Fibroblast of lung (primary cell): Measurements from ENCODE around the gene TMEM135. TPM values are rescaled to one million over a fixed set of nuclear protein-coding genes. Genes with fewer than 3 reads are reported as not detected.
"Not testable (repeated sequence)": the region's sequence is repeated elsewhere in the genome, so short reads cannot be mapped to it uniquely, and the experiment has no call there.

Source experiments
- DNase-seq, 2 donors: peaks; one replicate each; pipeline versions ENCODE4 v3.0.0 to v3.0.0-alpha.2; 2010; ENCODE audit warnings: low read depth in 2 of 2
- H2AFZ ChIP-seq: 2 replicates; pipeline ENCODE4 v1.5.1; 2012; ENCODE audit warnings: low read length, control low read depth, inconsistent platforms
- H3K27ac ChIP-seq: 2 replicates; pipeline ENCODE4 v1.5.1; 2011; ENCODE audit warnings: low read length, control low read depth; ENCODE audit not compliant: insufficient read depth
- H3K27me3 ChIP-seq: 2 replicates; pipeline ENCODE4 v1.5.1; 2011; ENCODE audit warnings: mild to moderate bottlenecking, low read length; ENCODE audit not compliant: control insufficient read depth, insufficient read depth
- H3K36me3 ChIP-seq: 2 replicates; pipeline ENCODE4 v1.5.1; 2011; ENCODE audit warnings: low read length; ENCODE audit not compliant: control insufficient read depth, insufficient read depth
- H3K4me1 ChIP-seq: 2 replicates; pipeline ENCODE4 v1.5.1; 2011; ENCODE audit warnings: low read length; ENCODE audit not compliant: control insufficient read depth, insufficient read depth; ENCODE audit errors: extremely low read depth
- H3K4me2 ChIP-seq: 2 replicates; pipeline ENCODE4 v1.5.1; 2011; ENCODE audit warnings: low read length, control low read depth; ENCODE audit not compliant: insufficient read depth; ENCODE audit errors: extremely low read depth
- H3K4me3 ChIP-seq, 4 experiments: fragments of 200-600 bp in 1 of 4; sonication (generic) in 1 of 4; replicated peaks in 1 of 4; 2 replicates each; pipeline ENCODE4 v1.5.1; 2011 to 2016; ENCODE audit warnings: low read length in 4 of 4, low read depth in 3 of 4, mild to moderate bottlenecking in 3 of 4, control low read depth in 2 of 4, inconsistent platforms in 1 of 4, mixed read lengths in 1 of 4; ENCODE audit not compliant: insufficient read depth in 1 of 4; ENCODE audit errors: control extremely low read depth in 1 of 4
- H3K79me2 ChIP-seq: 2 replicates; pipeline ENCODE4 v1.5.1; 2012; ENCODE audit warnings: mild to moderate bottlenecking, low read length, inconsistent platforms; ENCODE audit not compliant: control insufficient read depth, insufficient read depth
- H3K9ac ChIP-seq: 2 replicates; pipeline ENCODE4 v1.5.1; 2011; ENCODE audit warnings: mild to moderate bottlenecking, low read length, control low read depth; ENCODE audit not compliant: insufficient read depth
- H3K9me3 ChIP-seq: 2 replicates; pipeline ENCODE4 v1.5.1; 2012; ENCODE audit warnings: low read depth, low read length; ENCODE audit not compliant: control insufficient read depth, insufficient read depth
- H4K20me1 ChIP-seq: 2 replicates; pipeline ENCODE4 v1.5.1; 2011; ENCODE audit warnings: low read length; ENCODE audit not compliant: control insufficient read depth, insufficient read depth; ENCODE audit errors: extremely low read depth
- CTCF ChIP-seq, 2 donors: IDR thresholded peaks in 1 of 2; conservative IDR thresholded peaks in 1 of 2; 1 replicate in 1 of 2; 2 replicates in 1 of 2; pipeline ENCODE4 v1.5.1; 2011 to 2012; ENCODE audit warnings: low read length in 2 of 2, control low read depth in 1 of 2, inconsistent platforms in 1 of 2, low read depth in 1 of 2, mild to moderate bottlenecking in 1 of 2
- EZH2 ChIP-seq: IDR thresholded peaks from 2 replicates; pipeline ENCODE4 v1.5.1; 2012; ENCODE audit warnings: low read length, control low read depth, mild to moderate bottlenecking; ENCODE audit errors: missing control alignments
- polyA plus RNA-seq, 2 donors: library from polyadenylated mRNA; depleted of rRNA in 1 of 2; stranded (reverse) in 1 of 2; unstranded in 1 of 2; fragments of >200 nt; gene quantifications; 2 replicates each; pipeline ENCODE4 v1.2.1, GENCODE V29; 2011 to 2012; ENCODE audit warnings: missing spikeins in 1 of 2
- total RNA-seq: library from RNA; depleted of rRNA; stranded (reverse); fragments of >200 nt; gene quantifications from 2 replicates; pipeline ENCODE4 v1.2.1, GENCODE V29; 2014

Gene TMEM135
- total and polyA plus RNA-seq, 2 donors (not counting 1 experiment from before 2014, with no cell fraction given), result 17.3 to 20.6 TPM

- Histone ChIP-seq H3K4me1 (no peaks in the 10 kb centered on the region), H3K79me2 (no peaks in the 10 kb centered on the region), H3K9me3 (no peaks in the 10 kb centered on the region), H3K9ac (no peak overlapping the region), H3K4me3 (no peak overlapping the region), H2AFZ (no peak overlapping the region), H3K27ac (no peak overlapping the region), H4K20me1 (no peaks in the 10 kb centered on the region), H3K4me2 (no peak overlapping the region), H3K36me3 (no peaks in the 10 kb centered on the region), H3K27me3 (no peaks in the 10 kb centered on the region)
- no peak for DNase-seq
- no peak for TF ChIP-seq EZH2
- TF ChIP-seq CTCF (conservative IDR thresholded peaks at IDR 0.05 in 1 of 2, IDR thresholded peaks at IDR 0.05 in 1 of 2; ENCODE audit: low read depth in 1 of 2, low read length in 2 of 2), result no peak
Observed at GRCh38 chr11:87284306-87284705, 246.6 kb downstream of the TMEM135 start.

GRCh38 chr11:87285674-87286073 is 247.9 kb downstream of the TMEM135 start:
- not testable (repeated sequence) for H3K27me3 ChIP-seq

GRCh38 chr11:87286338-87286737 is 248.6 kb downstream of the TMEM135 start:
- Histone ChIP-seq H3K36me3 (no peaks in the 10 kb centered on the region), H3K27ac (no peak overlapping the region), H3K4me1 (no peaks in the 10 kb centered on the region), H3K27me3 (no peaks in the 10 kb centered on the region), H3K79me2 (no peaks in the 10 kb centered on the region), H3K9me3 (no peaks in the 10 kb centered on the region), H2AFZ (no peak overlapping the region), H3K9ac (no peak overlapping the region), H3K4me3 (no peak overlapping the region), H4K20me1 (no peaks in the 10 kb centered on the region), H3K4me2 (no peak overlapping the region)
- no peak for TF ChIP-seq CTCF (conservative IDR thresholded peaks at IDR 0.05 in 1 of 2, IDR thresholded peaks at IDR 0.05 in 1 of 2; ENCODE audit: low read depth in 1 of 2, low read length in 2 of 2)
- TF ChIP-seq EZH2, result no peak
- DNase-seq, result no peak

More at GRCh38 chr11:87285674-87286073, 247.9 kb downstream of the TMEM135 start:
- H3K79me2 ChIP-seq, H3K4me2 ChIP-seq, H3K9ac ChIP-seq, H3K27ac ChIP-seq, H4K20me1 ChIP-seq, DNase-seq, H3K4me1 ChIP-seq, H3K4me3 ChIP-seq, H3K9me3 ChIP-seq, H3K36me3 ChIP-seq, H2AFZ ChIP-seq: not testable (repeated sequence)
